HFF-Myc (cell line): ENCODE results near the gene CPSF4.
"Not testable (repeated sequence)": the region's sequence is repeated elsewhere in the genome, so short reads cannot be mapped to it uniquely, and the experiment has no call there.

Experiments
- DNase-seq: peaks from one replicate; pipeline ENCODE4 v3.0.0-alpha.2; 2011; ENCODE audit warnings: low read depth; ENCODE audit errors: extremely low read depth
- H3K4me3 ChIP-seq: replicated peaks from 2 replicates; pipeline ENCODE4 v1.5.1; 2011; ENCODE audit warnings: low read depth, mild to moderate bottlenecking, control low read depth, low read length
- TF ChIP-seq, protein P1 (sequence below): IDR thresholded peaks from 2 replicates; pipeline ENCODE4 v1.5.1; 2012; ENCODE audit warnings: mild to moderate bottlenecking, low read depth, low read length, control low read depth; ENCODE audit errors: missing control alignments

Gene CPSF4

GRCh38 chr7:99408379-99409191 is 30.2 kb upstream of the CPSF4 start, which contains the start of the genes BUD31 and PDAP1:
Gene BUD31, plus strand, starts transcription at chr7:99408969. Its CDS starts 2,124 bp downstream, at chr7:99411093.
Gene PDAP1, minus strand, starts transcription at chr7:99408597. Its CDS starts 49 bp downstream, at chr7:99408548.
- DNase-seq = peak; percentile 85
- peak within 1 kb of the TSS; percentile 99 for H3K4me3 ChIP-seq
- TF ChIP-seq, protein P1, sequence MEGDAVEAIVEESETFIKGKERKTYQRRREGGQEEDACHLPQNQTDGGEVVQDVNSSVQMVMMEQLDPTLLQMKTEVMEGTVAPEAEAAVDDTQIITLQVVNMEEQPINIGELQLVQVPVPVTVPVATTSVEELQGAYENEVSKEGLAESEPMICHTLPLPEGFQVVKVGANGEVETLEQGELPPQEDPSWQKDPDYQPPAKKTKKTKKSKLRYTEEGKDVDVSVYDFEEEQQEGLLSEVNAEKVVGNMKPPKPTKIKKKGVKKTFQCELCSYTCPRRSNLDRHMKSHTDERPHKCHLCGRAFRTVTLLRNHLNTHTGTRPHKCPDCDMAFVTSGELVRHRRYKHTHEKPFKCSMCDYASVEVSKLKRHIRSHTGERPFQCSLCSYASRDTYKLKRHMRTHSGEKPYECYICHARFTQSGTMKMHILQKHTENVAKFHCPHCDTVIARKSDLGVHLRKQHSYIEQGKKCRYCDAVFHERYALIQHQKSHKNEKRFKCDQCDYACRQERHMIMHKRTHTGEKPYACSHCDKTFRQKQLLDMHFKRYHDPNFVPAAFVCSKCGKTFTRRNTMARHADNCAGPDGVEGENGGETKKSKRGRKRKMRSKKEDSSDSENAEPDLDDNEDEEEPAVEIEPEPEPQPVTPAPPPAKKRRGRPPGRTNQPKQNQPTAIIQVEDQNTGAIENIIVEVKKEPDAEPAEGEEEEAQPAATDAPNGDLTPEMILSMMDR = no peak

DNA sequence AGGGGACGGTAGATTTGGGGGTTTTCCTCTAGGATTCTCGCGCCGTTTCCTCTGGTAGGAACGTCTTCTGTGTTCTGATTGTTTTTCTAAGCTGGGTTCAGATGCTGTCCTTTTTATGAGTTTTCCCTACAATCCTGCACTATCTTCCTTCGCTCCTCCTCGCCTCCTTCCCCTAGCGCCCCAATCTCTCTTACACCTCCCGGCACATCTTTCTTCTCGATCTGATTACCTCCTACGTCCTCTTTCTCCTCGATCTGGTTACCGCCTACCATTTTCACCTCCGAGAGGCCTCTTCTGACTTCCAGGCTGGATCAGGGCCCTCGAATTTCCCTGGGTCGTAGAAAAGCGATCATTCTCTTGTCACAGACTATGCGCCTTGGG is 29.6 kb upstream of the CPSF4 start:
- TF ChIP-seq, protein P1 = no peak
- peak overlapping the region; percentile 99 for H3K4me3 ChIP-seq
- no peak for DNase-seq

DNA sequence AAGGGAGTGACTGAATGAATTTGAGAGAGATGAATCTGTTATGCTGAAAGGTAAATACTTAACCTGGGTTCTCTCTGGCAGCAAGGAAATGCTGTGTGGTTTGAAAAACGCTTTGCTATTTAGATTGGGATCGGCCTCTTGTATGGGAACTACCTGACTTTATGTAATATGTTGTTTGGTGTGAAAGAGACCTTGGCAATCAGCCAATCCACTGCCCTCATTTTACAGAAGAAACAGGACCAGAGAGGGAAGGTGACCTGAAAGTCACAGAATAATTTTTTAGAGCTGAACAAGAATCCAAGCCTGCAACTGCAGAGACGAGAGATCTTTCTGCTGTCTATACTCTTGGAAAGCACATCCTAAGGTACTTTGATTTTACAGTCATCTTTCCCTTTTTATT is 28.9 kb upstream of the CPSF4 start:
- H3K4me3 ChIP-seq = peak overlapping the region; percentile 99
- DNase-seq = no peak
- TF ChIP-seq, protein P1 = no peak

DNA sequence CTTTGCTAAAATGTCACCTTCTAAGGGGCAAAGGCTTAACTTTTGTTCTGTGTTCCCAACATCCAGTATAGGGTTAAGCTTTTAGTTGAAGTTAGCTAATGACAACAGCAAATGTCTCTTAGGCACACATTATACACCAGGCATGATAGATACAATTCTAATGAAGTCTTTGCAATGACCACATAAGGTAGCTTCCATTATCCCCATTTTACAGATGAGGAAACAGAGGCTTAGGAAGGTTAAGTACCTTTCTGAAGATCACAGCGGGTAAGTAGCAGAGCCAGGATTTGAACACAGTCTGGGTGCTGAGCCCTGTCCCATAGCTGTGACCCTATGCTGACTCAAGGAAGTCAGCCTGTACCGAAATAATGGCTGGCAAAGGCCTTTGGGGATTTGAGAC is 28.1 kb upstream of the CPSF4 start:
- H3K4me3 ChIP-seq = peak overlapping the region; percentile 99
- TF ChIP-seq, protein P1 = no peak
- DNase-seq = no peak

DNA sequence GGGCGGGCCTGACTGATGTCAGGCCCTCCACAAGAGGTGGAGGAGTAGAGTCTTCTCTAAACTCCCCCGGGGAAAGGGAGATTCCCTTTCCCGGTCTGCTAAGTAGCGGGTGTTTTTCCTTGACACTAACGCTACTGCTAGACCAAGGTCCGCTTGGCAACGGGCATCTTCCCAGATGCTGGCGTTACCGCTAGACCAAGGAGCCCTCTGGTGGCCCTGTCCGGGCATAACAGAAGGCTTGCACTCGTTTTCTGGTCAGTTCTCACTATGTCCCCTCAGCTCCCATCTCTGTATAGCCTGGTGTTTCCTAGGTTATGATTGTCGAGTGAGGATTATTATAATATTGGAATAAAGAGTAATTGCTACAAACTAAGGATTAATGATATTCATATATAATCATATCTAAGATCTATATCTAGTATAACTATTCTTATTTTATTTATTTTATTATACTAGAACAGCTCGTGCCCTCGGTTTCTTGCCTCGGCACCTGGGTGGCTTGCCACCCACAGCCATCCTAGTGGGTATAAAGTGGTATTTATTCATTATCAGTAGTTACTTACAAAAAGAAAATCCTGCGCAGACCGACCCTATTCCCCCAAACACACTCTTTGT is 23.1 kb upstream of the CPSF4 start:
- TF ChIP-seq, protein P1 = peak; percentile 68
- not testable (repeated sequence) for DNase-seq, H3K4me3 ChIP-seq

GRCh38 chr7:99418260-99418659 is 20.5 kb upstream of the CPSF4 start:
- no peak for DNase-seq
- no peak overlapping the region for H3K4me3 ChIP-seq
- TF ChIP-seq, protein P1 = no peak
